GM12874 (cell line): ENCODE data around the gene PARD3B.

Experiments
- TF ChIP-seq, protein P1 (sequence below): IDR thresholded peaks from 2 replicates; pipeline ENCODE4 v1.5.1; 2011; ENCODE audit warnings: low read depth, mild to moderate bottlenecking, control low read depth, low read length, moderate library complexity; ENCODE audit not compliant: insufficient read depth

PARD3B gene

GRCh38 chr2:204896146-204896545 is 350.9 kb downstream of the PARD3B start:
- TF ChIP-seq, protein P1, sequence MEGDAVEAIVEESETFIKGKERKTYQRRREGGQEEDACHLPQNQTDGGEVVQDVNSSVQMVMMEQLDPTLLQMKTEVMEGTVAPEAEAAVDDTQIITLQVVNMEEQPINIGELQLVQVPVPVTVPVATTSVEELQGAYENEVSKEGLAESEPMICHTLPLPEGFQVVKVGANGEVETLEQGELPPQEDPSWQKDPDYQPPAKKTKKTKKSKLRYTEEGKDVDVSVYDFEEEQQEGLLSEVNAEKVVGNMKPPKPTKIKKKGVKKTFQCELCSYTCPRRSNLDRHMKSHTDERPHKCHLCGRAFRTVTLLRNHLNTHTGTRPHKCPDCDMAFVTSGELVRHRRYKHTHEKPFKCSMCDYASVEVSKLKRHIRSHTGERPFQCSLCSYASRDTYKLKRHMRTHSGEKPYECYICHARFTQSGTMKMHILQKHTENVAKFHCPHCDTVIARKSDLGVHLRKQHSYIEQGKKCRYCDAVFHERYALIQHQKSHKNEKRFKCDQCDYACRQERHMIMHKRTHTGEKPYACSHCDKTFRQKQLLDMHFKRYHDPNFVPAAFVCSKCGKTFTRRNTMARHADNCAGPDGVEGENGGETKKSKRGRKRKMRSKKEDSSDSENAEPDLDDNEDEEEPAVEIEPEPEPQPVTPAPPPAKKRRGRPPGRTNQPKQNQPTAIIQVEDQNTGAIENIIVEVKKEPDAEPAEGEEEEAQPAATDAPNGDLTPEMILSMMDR, result no peak

- TF ChIP-seq, protein P1, result no peak
Observed at GRCh38 chr2:204897561-204897960, 352.3 kb downstream of the PARD3B start.

DNA sequence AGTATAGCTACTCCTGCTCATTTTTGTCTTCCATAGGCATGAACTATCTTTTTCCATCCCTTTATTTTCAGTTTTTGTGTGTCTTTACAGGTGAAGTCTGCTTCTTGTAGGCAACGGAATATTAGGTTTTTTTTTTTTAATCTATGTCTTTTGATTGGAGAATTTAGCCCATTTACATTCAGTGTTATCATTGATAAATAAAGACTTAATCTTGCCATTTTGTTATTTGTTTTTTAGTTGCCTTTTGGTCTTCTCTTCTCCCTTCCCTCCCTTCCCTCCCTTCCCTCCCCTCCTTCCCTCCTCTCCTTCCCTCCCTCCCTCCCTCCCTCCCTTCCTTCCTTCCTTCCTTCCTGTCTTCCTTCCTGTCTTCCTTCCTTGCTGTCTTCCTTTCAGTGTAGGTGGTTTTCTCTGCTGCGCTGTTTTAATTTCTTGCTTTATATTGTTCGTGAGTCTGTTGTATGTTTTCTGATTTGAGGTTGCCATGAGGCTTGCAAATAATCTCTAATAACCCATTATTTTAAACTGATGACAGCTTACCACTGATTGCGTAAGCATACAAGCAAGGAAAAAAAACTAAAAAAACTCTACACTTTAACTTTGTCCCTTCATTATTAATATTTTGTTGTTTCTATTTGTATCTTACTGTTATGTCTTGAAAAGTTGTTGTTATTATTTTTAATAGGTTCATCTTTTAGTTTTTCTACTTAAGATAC is 353.8 kb downstream of the PARD3B start:
- TF ChIP-seq, protein P1, result no peak

DNA sequence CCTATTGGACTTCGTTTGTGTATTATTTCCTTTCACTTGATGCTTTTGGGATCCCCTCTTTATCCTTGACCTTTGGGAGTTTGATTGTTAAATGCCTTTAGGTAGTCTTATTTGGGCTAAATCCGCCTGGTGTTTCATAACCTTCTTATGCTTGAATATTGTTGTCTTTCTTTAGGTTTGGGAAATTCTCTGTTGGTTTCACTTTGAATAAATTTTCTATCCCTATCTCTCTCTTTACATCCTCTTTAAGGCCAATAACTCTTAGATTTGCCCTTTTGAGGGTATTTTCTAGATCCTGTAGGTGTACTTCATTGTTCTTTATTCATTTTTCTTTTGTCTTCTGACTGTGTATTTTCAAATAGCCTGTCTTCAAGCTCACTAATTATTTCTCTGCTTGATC is 354.7 kb downstream of the PARD3B start:
- TF ChIP-seq, protein P1, result no peak

GRCh38 chr2:204900487-204900886 is 355.2 kb downstream of the PARD3B start:
- TF ChIP-seq, protein P1, result no peak

DNA sequence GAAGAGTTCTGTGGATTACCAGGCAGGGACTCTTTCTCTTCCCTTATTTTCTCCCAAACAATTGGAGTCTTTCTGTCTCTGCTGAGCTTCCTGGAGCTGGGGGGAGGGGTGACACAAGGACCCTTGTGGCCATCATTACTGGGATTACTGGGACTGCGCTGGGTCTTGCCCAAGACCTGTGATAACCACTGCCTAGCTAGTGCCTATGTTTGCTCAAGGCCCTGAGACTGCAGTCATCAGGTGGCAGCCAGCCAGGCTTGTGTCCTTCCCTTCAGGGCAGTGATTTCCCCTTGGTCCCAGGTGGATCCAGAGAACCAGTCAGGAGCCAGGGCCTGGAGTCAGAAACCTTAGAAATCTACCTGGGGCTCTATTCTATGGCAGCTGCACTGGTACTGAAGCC is 355.6 kb downstream of the PARD3B start:
- TF ChIP-seq, protein P1, result no peak

DNA sequence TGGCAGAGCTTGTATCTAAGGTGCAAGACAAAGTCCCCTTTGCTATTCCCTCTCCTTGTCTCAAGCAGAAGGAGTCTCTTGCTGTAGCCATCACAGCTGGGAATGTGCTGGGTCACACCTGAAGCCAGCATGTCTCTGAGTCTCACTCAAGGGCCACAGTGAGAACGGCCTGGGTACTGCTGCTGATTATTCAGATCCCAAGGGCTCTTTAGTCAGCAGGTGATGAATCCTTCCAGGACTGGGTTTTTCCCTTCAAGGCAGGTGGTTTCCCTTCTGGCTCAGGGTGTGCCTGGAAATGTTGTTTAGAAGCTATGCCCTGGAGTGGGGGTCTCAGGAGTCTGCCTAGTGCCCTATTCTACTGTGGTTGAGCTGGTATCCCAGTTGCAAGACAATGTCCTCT is 356.3 kb downstream of the PARD3B start:
- TF ChIP-seq, protein P1, result no peak
